ENCODE results near the gene SLC52A1. TPM values are rescaled to one million over a fixed set of nuclear protein-coding genes. Genes with fewer than 3 reads are reported as not detected.
"Not testable (repeated sequence)": the region's sequence is repeated elsewhere in the genome, so short reads cannot be mapped to it uniquely, and the experiment has no call there.

Gene SLC52A1
- total RNA-seq, result 1 to 10 TPM in 3 of 4 donors, not detected in 1; 1.3 to 6.0 (median 3.4) TPM

GRCh38 chr17:5035315-5035714 is at the start of gene SLC52A1:
SLC52A1 (minus strand) TSS chr17:5035426; CDS start chr17:5034606, 820 bp downstream.
- Histone ChIP-seq H3K36me3 (no peaks in the 10 kb centered on the region), H3K4me3 (peak within 1 kb of the TSS; percentile 6 to 49 (median 29)), H3K9me3 (no peaks in the 10 kb centered on the region), H3K4me1 (peaks cover 0 to 22% (median 4%) of the 10 kb centered on the region in 4 donors), H3K27ac (no peak within 1 kb of the TSS), H3K27me3 (peaks cover 10% of the 10 kb centered on the region)
- DNase-seq, result peak; percentile 48
- no peak for TF ChIP-seq POLR2AphosphoS5 (IDR thresholded peaks at IDR 0.05)
- TF ChIP-seq CTCF (IDR thresholded peaks at IDR 0.05), result no peak
- TF ChIP-seq EP300 (IDR thresholded peaks at IDR 0.05; ENCODE audit: low read depth), result no peak
- in situ Hi-C loops (cut with MboI; ENCODE audit: low pct_ligation_motif_present in 1 of 4, low pct_unique_long_range_greater_than_20kb in 1 of 4, low sequenced_read_pairs in 3 of 4) (no loop called here), intact Hi-C loops (cut with DNase I; ENCODE audit: low total_unique reads) (no loop called here)
- WGBS, 2 donors (ENCODE audit: low coverage in 1 of 2), result 11% methylated on average over 21 of the region's 24 CpGs; no CpG with 5 or more reads in 1 of the 2 donors

GRCh38 chr17:5080591-5080990 is 45.4 kb upstream of the SLC52A1 start:
- Histone ChIP-seq H3K9me3 (peaks cover 16 to 20% of the 10 kb centered on the region in 2 donors), H3K4me3 (no peak overlapping the region), H3K36me3 (peaks cover 0 to 23% (median 2%) of the 10 kb centered on the region in 4 donors), H3K27ac (no peak overlapping the region), H3K27me3 (no peaks in the 10 kb centered on the region), H3K4me1 (peaks cover 5 to 20% (median 11%) of the 10 kb centered on the region in 4 donors)
- WGBS, 2 donors (ENCODE audit: low coverage in 1 of 2), result 89 to 97% methylated on average over 3 of the region's 3 CpGs
- TF ChIP-seq CTCF (IDR thresholded peaks at IDR 0.05) (no peak), POLR2AphosphoS5 (IDR thresholded peaks at IDR 0.05) (no peak), EP300 (IDR thresholded peaks at IDR 0.05; ENCODE audit: low read depth) (no peak), POLR2A (IDR thresholded peaks at IDR 0.05) (no peak)
- in situ Hi-C loops (cut with MboI; ENCODE audit: low pct_ligation_motif_present in 1 of 4, low pct_unique_long_range_greater_than_20kb in 1 of 4, low sequenced_read_pairs in 3 of 4), result no loop called here
- DNase-seq, result no peak
- intact Hi-C loops (cut with DNase I; ENCODE audit: low total_unique reads), result loop anchor here (5.0 kb wide), 1 partner anchor 1557 kb away; no protein-coding TSS in a partner anchor

GRCh38 chr17:5078106-5079028 is 43.1 kb upstream of the SLC52A1 start, which contains the start of gene ZFP3:
ZFP3 (plus strand) TSS chr17:5078467; CDS start chr17:5091505, 13,038 bp downstream.
- in situ Hi-C loops (cut with MboI; ENCODE audit: low pct_ligation_motif_present in 1 of 4, low pct_unique_long_range_greater_than_20kb in 1 of 4, low sequenced_read_pairs in 3 of 4), result no loop called here
- H3K9me3 ChIP-seq, result peaks cover 6% of the 10 kb centered on the region in 2 donors
- peak within 1 kb of the TSS; percentile 54 to 76 (median 70) for H3K4me3 ChIP-seq
- DNase-seq, result peak; percentile 90
- intact Hi-C loops (cut with DNase I; ENCODE audit: low total_unique reads), result no loop called here
- peaks cover 5 to 20% (median 11%) of the 10 kb centered on the region in 4 donors for H3K4me1 ChIP-seq
- H3K36me3 ChIP-seq, result peaks cover 0 to 10% (median under 1%) of the 10 kb centered on the region in 4 donors
- 3 to 14% methylated on average over 1 to 31 of the region's 75 CpGs for WGBS, 2 donors (ENCODE audit: low coverage in 1 of 2)
- H3K27me3 ChIP-seq, result no peaks in the 10 kb centered on the region
- H3K27ac ChIP-seq, result peak within 1 kb of the TSS; percentile 85 to 89 (median 87)
- TF ChIP-seq EP300 (IDR thresholded peaks at IDR 0.05; ENCODE audit: low read depth) (no peak), POLR2AphosphoS5 (IDR thresholded peaks at IDR 0.05) (peak; percentile 24 to 84 (median 74)), POLR2A (IDR thresholded peaks at IDR 0.05) (peak; percentile 78), CTCF (IDR thresholded peaks at IDR 0.05) (peak in 4 of 5 experiments; percentile 6 to 53 (median 28))

GRCh38 chr17:5077781-5078105 is 42.5 kb upstream of the SLC52A1 start:
- Histone ChIP-seq H3K9me3 (peaks cover 0 to 6% of the 10 kb centered on the region in 2 donors), H3K27ac (peak overlapping the region; percentile 85 to 89 (median 87)), H3K4me1 (peaks cover 5 to 20% (median 11%) of the 10 kb centered on the region in 4 donors), H3K4me3 (peak overlapping the region; percentile 54 to 76 (median 70)), H3K36me3 (peaks cover 0 to 6% (median 0%) of the 10 kb centered on the region in 4 donors), H3K27me3 (no peaks in the 10 kb centered on the region)
- in situ Hi-C loops (cut with MboI; ENCODE audit: low pct_ligation_motif_present in 1 of 4, low pct_unique_long_range_greater_than_20kb in 1 of 4, low sequenced_read_pairs in 3 of 4), result no loop called here
- TF ChIP-seq POLR2A (IDR thresholded peaks at IDR 0.05) (no peak), CTCF (IDR thresholded peaks at IDR 0.05) (no peak)
- 25% methylated on average over 14 of the region's 14 CpGs; no CpG with 5 or more reads in 1 of the 2 donors for WGBS, 2 donors (ENCODE audit: low coverage in 1 of 2)
- intact Hi-C loops (cut with DNase I; ENCODE audit: low total_unique reads), result no loop called here
- no peak for DNase-seq

- peaks cover 5 to 20% (median 11%) of the 10 kb centered on the region in 4 donors for H3K4me1 ChIP-seq
- peak overlapping the region in 1 of 4 donors; percentile 76 for H3K4me3 ChIP-seq
- in situ Hi-C loops (cut with MboI; ENCODE audit: low pct_ligation_motif_present in 1 of 4, low pct_unique_long_range_greater_than_20kb in 1 of 4, low sequenced_read_pairs in 3 of 4); H3K36me3 ChIP-seq; H3K27me3 ChIP-seq; H3K9me3 ChIP-seq; DNase-seq; intact Hi-C loops (cut with DNase I; ENCODE audit: low total_unique reads): not testable (repeated sequence)
- peak overlapping the region; percentile 85 to 89 (median 87) for H3K27ac ChIP-seq
- WGBS, 2 donors (ENCODE audit: low coverage in 1 of 2), result 93 to 95% methylated on average over 4 to 24 of the region's 24 CpGs
Measured at GRCh38 chr17:5077275-5077674, 42.0 kb upstream of the SLC52A1 start.

DNA sequence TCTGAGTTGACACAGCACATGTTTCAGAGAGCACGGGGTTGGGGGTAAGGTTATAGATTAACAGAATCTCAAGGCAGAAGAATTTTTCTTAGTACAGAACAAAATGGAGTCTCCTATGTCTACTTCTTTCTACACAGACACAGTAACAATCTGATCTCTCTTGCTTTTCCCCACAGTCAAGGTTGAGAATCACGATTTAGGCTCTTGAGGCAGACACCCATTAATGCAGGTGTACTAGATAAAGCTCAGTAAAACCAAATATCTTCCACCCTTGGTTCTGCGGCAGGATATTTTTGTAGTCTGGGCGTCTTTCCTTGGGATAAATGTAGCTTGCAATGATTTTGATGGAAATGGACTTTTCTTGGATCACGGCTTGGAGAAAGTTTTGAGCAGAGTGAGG is 40.2 kb upstream of the SLC52A1 start:
- intact Hi-C loops (cut with DNase I; ENCODE audit: low total_unique reads); H3K27me3 ChIP-seq; DNase-seq; in situ Hi-C loops (cut with MboI; ENCODE audit: low pct_ligation_motif_present in 1 of 4, low pct_unique_long_range_greater_than_20kb in 1 of 4, low sequenced_read_pairs in 3 of 4); H3K27ac ChIP-seq; H3K9me3 ChIP-seq; H3K36me3 ChIP-seq; H3K4me3 ChIP-seq: not testable (repeated sequence)
- peaks cover 5 to 20% (median 11%) of the 10 kb centered on the region in 4 donors for H3K4me1 ChIP-seq
- 94 to 95% methylated on average over 4 of the region's 5 CpGs for WGBS, 2 donors (ENCODE audit: low coverage in 1 of 2)

All from transverse colon (tissue), 4 donors.